Measurements from ENCODE around the gene TMEM18.

- TF ChIP-seq POLR2AphosphoS5 (IDR thresholded peaks at IDR 0.05): no peak
- TF ChIP-seq CTCF (IDR thresholded peaks at IDR 0.05): no peak
- TF ChIP-seq POLR2A (IDR thresholded peaks at IDR 0.05): no peak
- TF ChIP-seq EP300 (IDR thresholded peaks at IDR 0.05): no peak
Observed at GRCh38 chr2:708667-709066, 31.5 kb upstream of the TMEM18 start.
